MG63 (cell line): ENCODE data around the gene KCNK3. TPM values are rescaled to one million over a fixed set of nuclear protein-coding genes. Genes with fewer than 3 reads are reported as not detected.

ENCODE experiments used
- DNase-seq: peaks from one replicate; pipeline ENCODE4 v3.0.0-alpha.2; 2020
- H3K27me3 ChIP-seq: fragments of 250-450 bp; sonication (Bioruptor Pico); 2 replicates; pipeline ENCODE4 v1.5.1; 2020; ENCODE audit warnings: mild to moderate bottlenecking, moderate library complexity
- H3K36me3 ChIP-seq: fragments of 250-450 bp; sonication (Bioruptor Pico); 2 replicates; pipeline ENCODE4 v1.5.1; 2020; ENCODE audit warnings: mild to moderate bottlenecking, moderate library complexity
- H3K4me3 ChIP-seq: fragments of 250-450 bp; sonication (Bioruptor Pico); 2 replicates; pipeline ENCODE4 v1.5.1; 2020; ENCODE audit warnings: mild to moderate bottlenecking, moderate library complexity
- H3K9me3 ChIP-seq: fragments of 250-450 bp; sonication (Bioruptor Pico); 2 replicates; pipeline ENCODE4 v1.5.1; 2020; ENCODE audit warnings: mild to moderate bottlenecking, moderate library complexity
- total RNA-seq: library from RNA; depleted of rRNA; stranded (reverse); fragments of >200 nt; shearing (Covaris generic); gene quantifications from 2 replicates; pipeline ENCODE4 v1.2.3, GENCODE V29; 2014; ENCODE audit warnings: low replicate concordance

Gene KCNK3
- total RNA-seq, 1 experiment from 2014 or later, result not detected

GRCh38 chr2:26730549-26731344, 38.2 kb downstream of the KCNK3 start:
- Histone ChIP-seq H3K9me3 (no peaks in the 10 kb centered on the region), H3K4me3 (no peak overlapping the region), H3K36me3 (no peaks in the 10 kb centered on the region), H3K27me3 (no peaks in the 10 kb centered on the region)
- no peak for DNase-seq

GRCh38 chr2:26731714-26732113, 39.2 kb downstream of the KCNK3 start:
- Histone ChIP-seq H3K9me3 (no peaks in the 10 kb centered on the region), H3K27me3 (no peaks in the 10 kb centered on the region), H3K36me3 (no peaks in the 10 kb centered on the region), H3K4me3 (no peak overlapping the region)
- DNase-seq, result no peak

- H3K27me3 ChIP-seq, result no peaks in the 10 kb centered on the region
- H3K4me3 ChIP-seq, result no peak overlapping the region
- no peaks in the 10 kb centered on the region for H3K9me3 ChIP-seq
- no peaks in the 10 kb centered on the region for H3K36me3 ChIP-seq
- DNase-seq, result no peak
These were observed 39.9 kb downstream of the KCNK3 start for GRCh38 chr2:26732446-26732845.

- Histone ChIP-seq H3K27me3 (no peaks in the 10 kb centered on the region), H3K9me3 (no peaks in the 10 kb centered on the region), H3K36me3 (no peaks in the 10 kb centered on the region), H3K4me3 (no peak overlapping the region)
- DNase-seq, result no peak
These were observed 40.9 kb downstream of the KCNK3 start for GRCh38 chr2:26733413-26733812.

GRCh38 chr2:26735097-26735496, 42.6 kb downstream of the KCNK3 start:
- Histone ChIP-seq H3K36me3 (no peaks in the 10 kb centered on the region), H3K9me3 (no peaks in the 10 kb centered on the region), H3K4me3 (no peak overlapping the region), H3K27me3 (no peaks in the 10 kb centered on the region)
- DNase-seq, result peak; percentile 72

- DNase-seq, result peak; percentile 8
- H3K9me3 ChIP-seq, result no peaks in the 10 kb centered on the region
- H3K4me3 ChIP-seq, result no peak overlapping the region
- no peaks in the 10 kb centered on the region for H3K27me3 ChIP-seq
- H3K36me3 ChIP-seq, result no peaks in the 10 kb centered on the region
These were observed 43.5 kb downstream of the KCNK3 start for GRCh38 chr2:26735883-26736588.

GRCh38 chr2:26737221-26737620, 44.7 kb downstream of the KCNK3 start:
- Histone ChIP-seq H3K4me3 (no peak overlapping the region), H3K9me3 (no peaks in the 10 kb centered on the region), H3K27me3 (no peaks in the 10 kb centered on the region), H3K36me3 (no peaks in the 10 kb centered on the region)
- DNase-seq, result no peak

- H3K9me3 ChIP-seq, result no peaks in the 10 kb centered on the region
- H3K36me3 ChIP-seq, result no peaks in the 10 kb centered on the region
- H3K27me3 ChIP-seq, result no peaks in the 10 kb centered on the region
- H3K4me3 ChIP-seq, result no peak overlapping the region
- DNase-seq, result no peak
These were observed 46.0 kb downstream of the KCNK3 start for GRCh38 chr2:26738481-26738880.

GRCh38 chr2:26739514-26739913, 47.0 kb downstream of the KCNK3 start:
- H3K36me3 ChIP-seq, result no peaks in the 10 kb centered on the region
- no peaks in the 10 kb centered on the region for H3K27me3 ChIP-seq
- no peak for DNase-seq
- no peaks in the 10 kb centered on the region for H3K9me3 ChIP-seq
- no peak overlapping the region for H3K4me3 ChIP-seq

- H3K36me3 ChIP-seq, result no peaks in the 10 kb centered on the region
- H3K9me3 ChIP-seq, result no peaks in the 10 kb centered on the region
- H3K4me3 ChIP-seq, result no peak overlapping the region
- no peaks in the 10 kb centered on the region for H3K27me3 ChIP-seq
- no peak for DNase-seq
These were observed 47.8 kb downstream of the KCNK3 start for GRCh38 chr2:26740346-26740745.

- no peaks in the 10 kb centered on the region for H3K36me3 ChIP-seq
- no peak overlapping the region for H3K4me3 ChIP-seq
- no peaks in the 10 kb centered on the region for H3K9me3 ChIP-seq
- DNase-seq, result no peak
- no peaks in the 10 kb centered on the region for H3K27me3 ChIP-seq
These were observed 48.4 kb downstream of the KCNK3 start for GRCh38 chr2:26740890-26741302.

- Histone ChIP-seq H3K4me3 (no peak overlapping the region), H3K27me3 (no peaks in the 10 kb centered on the region), H3K36me3 (no peaks in the 10 kb centered on the region), H3K9me3 (no peaks in the 10 kb centered on the region)
- DNase-seq, result no peak
These were observed 49.7 kb downstream of the KCNK3 start for GRCh38 chr2:26742048-26742770.

- no peak overlapping the region for H3K4me3 ChIP-seq
- DNase-seq, result no peak
- no peaks in the 10 kb centered on the region for H3K27me3 ChIP-seq
- no peaks in the 10 kb centered on the region for H3K36me3 ChIP-seq
- no peaks in the 10 kb centered on the region for H3K9me3 ChIP-seq
These were observed 51.3 kb downstream of the KCNK3 start for GRCh38 chr2:26743852-26744251.

- no peaks in the 10 kb centered on the region for H3K36me3 ChIP-seq
- no peaks in the 10 kb centered on the region for H3K9me3 ChIP-seq
- DNase-seq, result no peak
- no peak overlapping the region for H3K4me3 ChIP-seq
- no peaks in the 10 kb centered on the region for H3K27me3 ChIP-seq
These were observed 52.4 kb downstream of the KCNK3 start for GRCh38 chr2:26744953-26745352.

GRCh38 chr2:26745609-26746327, 53.2 kb downstream of the KCNK3 start:
- peak; percentile 59 for DNase-seq
- no peak overlapping the region for H3K4me3 ChIP-seq
- H3K27me3 ChIP-seq, result no peaks in the 10 kb centered on the region
- H3K36me3 ChIP-seq, result no peaks in the 10 kb centered on the region
- no peaks in the 10 kb centered on the region for H3K9me3 ChIP-seq

- Histone ChIP-seq H3K9me3 (no peaks in the 10 kb centered on the region; the same call in 1 of the 2 replicates), H3K36me3 (no peaks in the 10 kb centered on the region), H3K4me3 (no peak overlapping the region), H3K27me3 (no peaks in the 10 kb centered on the region)
- no peak for DNase-seq
These were observed 54.4 kb downstream of the KCNK3 start for GRCh38 chr2:26746934-26747333.
